Stimulated activated CD4-positive, alpha-beta T cell treated with anti-CD3 and anti-CD28 coated beads, TNF-alpha, amount 100 ng/mL, for 1 hour (primary cell): ENCODE data around the gene APOE.
"Not testable (repeated sequence)": the region's sequence is repeated elsewhere in the genome, so short reads cannot be mapped to it uniquely, and the experiment has no call there.

Experiments used
- DNase-seq, 3 donors: peaks; one replicate each; pipeline ENCODE4 v3.0.0-alpha.2; 2020; ENCODE audit warnings: low read depth in 3 of 3, low spot score in 1 of 3

APOE gene

GRCh38 chr19:44905437-44906160, at the start of gene APOE:
Gene APOE (plus strand): TSS chr19:44905796. CDS start chr19:44906625, 829 bp downstream.
- no peak for DNase-seq

DNA sequence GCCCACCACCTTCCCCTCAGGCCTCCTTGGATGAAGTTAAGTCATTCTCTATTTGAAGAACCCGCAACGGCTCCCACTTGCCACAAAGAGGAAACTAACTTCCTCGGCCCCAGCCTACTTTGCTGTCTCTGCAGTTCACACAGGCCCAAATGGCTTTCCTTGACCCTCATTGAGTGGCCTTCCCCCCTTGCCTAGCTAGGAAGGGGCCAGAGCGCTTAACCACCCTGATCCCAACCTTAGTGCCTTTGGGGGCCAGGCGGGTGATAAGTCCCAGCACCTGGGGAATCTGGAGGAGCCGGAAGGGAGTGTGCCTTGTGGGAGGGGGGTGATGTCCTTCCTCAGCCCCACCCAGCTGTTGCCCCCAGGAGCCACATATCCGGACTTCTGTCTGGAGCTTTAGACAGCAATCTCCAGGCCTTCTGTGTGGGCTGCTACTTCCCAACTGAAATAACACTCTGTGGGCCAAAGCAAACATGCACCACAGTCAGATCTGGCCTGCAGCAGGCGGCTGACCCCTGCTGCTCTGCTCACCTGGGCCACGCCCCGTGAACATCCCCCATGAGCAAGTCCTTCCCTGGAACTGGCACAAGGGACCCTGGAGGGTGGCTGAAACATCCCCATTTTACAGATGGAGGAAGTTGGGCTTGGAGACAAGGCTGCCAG, 49.0 kb upstream of the APOE start:
- no peak for DNase-seq

DNA sequence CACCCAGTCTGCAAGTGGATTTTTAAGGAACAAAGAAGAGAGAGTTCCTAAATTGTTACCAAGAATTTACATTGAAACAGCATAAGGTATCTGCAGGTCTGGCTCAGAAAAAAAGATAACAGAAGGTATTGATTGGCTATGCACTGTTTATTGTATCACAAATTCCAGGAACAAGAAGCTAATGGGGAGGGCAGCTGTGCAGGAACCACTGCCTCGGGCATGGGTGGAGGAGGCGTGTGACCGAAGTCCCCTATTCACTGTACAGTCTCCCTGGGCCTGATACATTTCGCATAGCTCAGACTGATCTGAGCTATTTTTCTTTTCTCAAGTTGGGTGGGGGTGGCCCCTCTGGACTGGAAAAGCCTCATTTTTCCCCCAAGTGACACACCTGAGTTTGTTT, 47.8 kb upstream of the APOE start:
- no peak for DNase-seq

DNA sequence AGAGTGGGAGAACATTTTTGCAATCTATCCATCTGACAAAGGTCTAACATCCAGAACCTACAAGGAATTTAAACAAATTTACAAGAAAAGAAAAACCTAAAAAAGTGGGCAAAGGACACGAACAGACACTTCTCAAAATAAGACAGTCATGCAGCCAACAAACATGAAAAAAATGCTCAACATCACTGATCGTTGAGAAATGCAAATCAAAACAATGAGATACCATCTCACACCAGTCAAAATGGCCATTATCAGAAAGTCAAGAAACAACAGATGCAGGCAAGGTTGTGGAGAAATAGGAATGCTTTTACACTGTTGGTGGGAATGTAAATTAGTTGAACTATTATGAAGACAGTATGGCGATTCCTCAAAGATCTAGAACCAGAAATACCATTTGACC, 44.0 kb upstream of the APOE start:
- DNase-seq = not testable (repeated sequence)

GRCh38 chr19:44863990-44864389, 41.6 kb upstream of the APOE start:
- DNase-seq = no peak

DNA sequence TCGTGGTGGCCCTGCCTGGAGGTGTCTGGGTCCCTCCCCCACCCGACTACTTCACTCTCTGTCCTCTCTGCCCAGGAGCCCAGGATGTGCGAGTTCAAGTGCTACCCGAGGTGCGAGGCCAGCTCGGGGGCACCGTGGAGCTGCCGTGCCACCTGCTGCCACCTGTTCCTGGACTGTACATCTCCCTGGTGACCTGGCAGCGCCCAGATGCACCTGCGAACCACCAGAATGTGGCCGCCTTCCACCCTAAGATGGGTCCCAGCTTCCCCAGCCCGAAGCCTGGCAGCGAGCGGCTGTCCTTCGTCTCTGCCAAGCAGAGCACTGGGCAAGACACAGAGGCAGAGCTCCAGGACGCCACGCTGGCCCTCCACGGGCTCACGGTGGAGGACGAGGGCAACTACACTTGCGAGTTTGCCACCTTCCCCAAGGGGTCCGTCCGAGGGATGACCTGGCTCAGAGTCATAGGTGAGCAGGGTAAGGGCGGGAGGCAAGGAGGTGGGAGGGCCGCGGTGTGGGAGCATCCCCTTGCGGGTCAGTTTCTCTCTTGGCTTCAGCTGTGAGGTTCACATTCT, 40.3 kb upstream of the APOE start:
- DNase-seq = no peak

DNA sequence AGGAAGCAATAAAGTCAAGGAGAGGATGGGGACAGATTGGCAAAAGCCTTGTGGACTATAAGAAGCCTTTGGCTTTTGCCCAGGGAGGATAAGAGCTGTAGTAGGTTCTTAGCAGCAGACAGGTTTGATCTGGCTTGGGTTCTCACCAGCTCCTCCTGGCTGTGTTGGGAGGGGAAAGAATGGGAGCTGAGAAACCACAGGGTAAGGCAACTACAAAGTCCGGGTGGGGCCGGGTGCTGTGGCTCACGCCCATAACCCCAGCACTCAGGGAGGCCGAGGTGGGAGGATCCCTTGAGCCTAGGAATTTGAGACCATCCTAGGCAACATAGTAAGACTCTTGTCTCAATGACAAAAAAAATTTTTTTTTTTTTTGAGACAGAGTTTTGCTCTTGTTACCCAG, 38.9 kb upstream of the APOE start:
- no peak for DNase-seq

GRCh38 chr19:44867578-44867977, 38.0 kb upstream of the APOE start:
- DNase-seq = no peak

DNA sequence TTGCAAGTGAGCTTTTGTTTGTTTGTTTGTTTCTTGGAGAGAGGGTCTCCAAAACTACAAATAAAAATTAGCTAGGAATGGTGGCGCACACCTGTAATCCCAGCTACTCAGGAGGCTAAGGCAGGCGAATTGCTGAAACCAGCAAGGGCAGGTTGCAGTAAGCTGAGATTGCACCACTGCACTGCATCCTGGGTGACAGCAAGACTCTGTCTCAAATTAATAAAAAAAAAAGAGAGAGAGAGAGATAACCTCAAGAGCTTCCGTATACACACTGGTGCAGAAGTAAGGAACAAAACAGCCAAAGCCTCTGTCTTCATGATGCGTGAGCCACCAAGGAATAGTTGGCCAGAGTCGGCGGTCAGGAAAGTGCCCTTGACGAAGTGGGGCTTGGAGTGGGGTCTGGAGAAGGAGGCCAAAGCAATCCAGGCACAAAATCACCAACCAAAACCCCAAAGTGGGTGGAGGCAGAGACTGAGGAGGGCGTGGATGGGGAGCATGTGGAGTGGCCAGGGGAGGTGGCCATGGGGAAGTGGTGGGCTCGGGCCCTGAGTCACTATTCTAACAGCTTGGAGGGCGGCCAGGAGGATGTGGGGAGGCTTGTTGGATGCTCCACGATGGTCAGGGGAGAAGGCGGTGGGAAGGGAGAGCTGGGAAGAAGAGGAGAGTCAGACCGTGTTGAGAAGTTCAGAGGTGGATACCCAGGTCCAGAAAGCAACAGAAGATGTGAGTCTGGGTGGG, 35.7 kb upstream of the APOE start:
- DNase-seq = no peak

- no peak for DNase-seq
Measured at GRCh38 chr19:44871809-44872208, 33.8 kb upstream of the APOE start.

DNA sequence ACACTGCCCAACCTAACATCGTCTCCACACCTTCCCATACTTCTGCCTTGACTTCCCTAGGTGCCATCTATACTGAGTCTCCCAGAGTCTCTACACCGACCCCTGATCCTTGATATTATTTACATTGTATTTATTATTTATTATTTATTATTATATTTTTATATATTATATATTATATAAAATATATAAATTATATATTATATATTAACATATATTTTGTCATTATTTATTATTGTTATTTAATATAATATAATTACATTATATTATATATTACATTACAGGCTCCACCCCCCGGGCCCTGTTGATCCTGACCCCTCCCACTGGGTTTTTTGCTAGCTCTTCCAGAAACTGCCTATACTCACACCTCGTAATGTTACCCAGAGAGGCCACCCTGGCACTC, 32.9 kb upstream of the APOE start:
- no peak for DNase-seq

- DNase-seq = no peak
Measured at GRCh38 chr19:44874317-44874716, 31.3 kb upstream of the APOE start.

- DNase-seq = no peak
Measured at GRCh38 chr19:44875666-44876451, 29.7 kb upstream of the APOE start.

DNA sequence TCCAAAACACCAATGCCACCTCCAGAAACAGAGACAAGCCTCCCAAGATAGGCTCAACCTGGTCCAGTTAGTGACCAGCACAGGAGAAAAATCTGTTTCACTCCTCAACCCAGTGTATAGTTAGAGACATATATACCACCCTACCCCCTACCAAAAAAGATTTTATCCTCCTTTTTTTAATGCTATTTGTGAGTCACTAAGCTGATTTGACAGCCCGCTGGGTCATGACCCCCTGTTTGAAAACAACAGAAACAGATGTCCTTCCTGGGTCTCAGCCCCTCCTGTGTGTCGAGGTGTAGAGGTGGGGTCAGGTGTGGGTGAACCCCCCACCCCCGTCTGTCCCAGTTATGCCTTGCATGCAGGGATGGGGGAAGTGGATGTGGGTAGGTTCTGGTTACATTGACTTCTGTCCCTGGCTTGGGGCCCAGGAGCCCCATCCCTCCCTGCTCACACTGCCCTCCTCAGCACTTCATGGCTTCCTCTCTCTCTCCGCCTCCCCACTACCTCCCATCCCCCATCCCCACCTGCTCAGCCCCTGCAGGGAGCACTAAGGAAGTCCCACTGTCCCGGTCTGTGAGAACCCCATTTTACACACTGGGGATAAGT, 28.6 kb upstream of the APOE start:
- no peak for DNase-seq

GRCh38 chr19:44878120-44878865, 27.3 kb upstream of the APOE start:
- DNase-seq = no peak

DNA sequence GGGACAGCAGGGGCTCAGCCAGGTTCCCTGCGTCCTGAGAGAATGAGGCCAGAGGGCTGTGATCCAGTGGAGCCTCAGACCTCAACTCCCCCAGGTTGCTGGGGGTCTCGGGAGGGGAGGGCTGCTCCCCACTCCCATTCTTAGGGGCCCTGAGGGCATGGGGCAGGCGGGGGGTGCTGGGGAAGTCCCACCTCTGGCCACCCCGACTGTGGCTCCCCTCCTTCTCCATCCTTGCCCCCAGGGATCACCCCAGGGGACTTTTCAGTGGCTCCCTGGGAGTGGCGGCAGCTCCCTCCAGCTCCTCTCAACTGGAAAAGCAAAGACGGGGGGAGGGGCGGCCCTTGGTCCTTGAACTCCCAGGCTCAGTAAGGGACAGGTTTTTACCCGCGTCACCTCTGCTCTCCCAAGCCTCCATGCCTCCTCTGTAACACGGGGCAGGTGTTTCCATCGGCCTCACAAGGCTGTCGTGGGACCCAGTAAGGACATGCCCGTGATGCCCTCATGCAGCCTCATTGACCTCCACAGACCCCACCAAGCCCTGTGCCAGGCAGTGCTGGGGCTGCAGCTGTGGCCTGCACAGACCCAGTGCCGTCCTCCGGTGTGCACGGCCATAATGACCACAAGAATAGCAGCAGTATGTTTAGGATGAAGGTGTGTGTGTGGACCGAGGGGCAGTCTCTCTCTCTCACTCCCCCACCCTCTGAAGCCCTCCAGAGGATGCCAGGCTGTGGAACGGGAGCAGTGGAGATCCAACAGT, 26.1 kb upstream of the APOE start:
- no peak for DNase-seq

DNA sequence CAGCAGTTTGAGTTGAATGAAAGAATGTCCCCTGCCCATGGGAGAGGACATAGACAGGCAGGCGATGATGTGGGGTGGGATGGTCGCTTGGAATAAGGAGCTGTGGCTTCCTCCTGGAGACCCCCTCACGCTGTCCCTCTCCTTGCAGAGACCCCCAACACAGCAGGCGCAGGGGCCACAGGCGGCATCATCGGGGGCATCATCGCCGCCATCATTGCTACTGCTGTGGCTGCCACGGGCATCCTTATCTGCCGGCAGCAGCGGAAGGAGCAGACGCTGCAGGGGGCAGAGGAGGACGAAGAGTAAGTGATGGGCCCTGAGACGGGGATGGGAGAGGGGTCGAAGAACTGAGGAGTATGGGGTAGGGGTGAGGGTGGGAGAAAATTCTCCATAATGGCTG, 23.5 kb upstream of the APOE start:
- DNase-seq = no peak

GRCh38 chr19:44882619-44883397, 22.8 kb upstream of the APOE start:
- not testable (repeated sequence) for DNase-seq
